Ishikawa (cell line): ENCODE results near the gene OR51V1.

Experiments
- CEBPB ChIP-seq: IDR thresholded peaks from 2 replicates; pipeline ENCODE4 v1.6.1; 2012
- EGR1 ChIP-seq: IDR thresholded peaks from 2 replicates; pipeline ENCODE4 v1.6.1; 2012
- FOXM1 ChIP-seq: IDR thresholded peaks from 2 replicates; pipeline ENCODE4 v1.6.1; 2012; ENCODE audit warnings: low read depth, borderline replicate concordance
- MAX ChIP-seq: IDR thresholded peaks from 2 replicates; pipeline ENCODE4 v1.6.1; 2012
- RAD21 ChIP-seq: IDR thresholded peaks from 2 replicates; pipeline ENCODE4 v1.6.1; 2012; ENCODE audit warnings: low read depth
- TAF1 ChIP-seq: IDR thresholded peaks from 2 replicates; pipeline ENCODE4 v1.6.1; 2012; ENCODE audit warnings: low read depth, mild to moderate bottlenecking
- TEAD4 ChIP-seq: IDR thresholded peaks from 2 replicates; pipeline ENCODE4 v1.6.1; 2012
- YY1 ChIP-seq: IDR thresholded peaks from 2 replicates; pipeline ENCODE4 v1.6.1; 2012; ENCODE audit warnings: low read depth

GRCh38 chr11:5240056-5240455 is 39.6 kb upstream of the OR51V1 start:
- no peak for TF ChIP-seq CEBPB
- TF ChIP-seq RAD21 = no peak
- no peak for TF ChIP-seq YY1
- TF ChIP-seq TAF1 = no peak
- TF ChIP-seq MAX = no peak
- no peak for TF ChIP-seq EGR1
- no peak for TF ChIP-seq TEAD4
- TF ChIP-seq FOXM1 = no peak
